ENCODE data around the gene PRDM16. TPM values are rescaled to one million over a fixed set of nuclear protein-coding genes. Genes with fewer than 3 reads are reported as not detected.

PRDM16 gene
- total RNA-seq, 1 experiment from 2014 or later: 5.3 TPM

DNA sequence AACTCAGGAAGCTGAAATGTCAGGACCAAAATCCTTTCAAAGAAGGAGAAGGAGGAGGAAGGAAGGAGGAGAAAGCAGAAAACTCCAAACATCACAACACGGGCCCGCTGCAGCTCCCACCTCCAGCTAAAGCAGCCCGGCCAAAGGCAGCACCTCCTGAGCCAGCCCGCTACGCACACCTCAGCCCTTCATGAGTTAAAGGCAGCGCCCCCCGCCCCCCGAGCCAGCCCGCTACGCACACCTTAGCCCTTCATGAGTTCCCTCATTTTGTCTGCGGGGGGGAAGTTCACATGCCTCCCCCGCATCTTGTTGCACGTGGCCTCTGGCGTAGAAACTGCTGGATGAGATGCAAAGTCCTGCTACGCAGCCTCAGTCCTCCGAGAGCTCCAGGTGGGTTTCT, 294.8 kb downstream of the PRDM16 start:
- ChIA-PET POLR2A (no interaction called here), CTCF (no interaction called here)
- no peak overlapping the region for H3K27ac Mint-ChIP-seq (ENCODE audit: unreplicated experiment)
- H3K9me3 ChIP-seq: no peaks in the 10 kb centered on the region
- TF ChIP-seq CTCF (IDR thresholded peaks at IDR 0.05; ENCODE audit: insufficient read depth in 1 of 2, low read depth in 1 of 2, low read length in 1 of 2, severe bottlenecking in 1 of 2, unreplicated experiment in 1 of 2): no peak
- no peaks in the 10 kb centered on the region for H3K27me3 Mint-ChIP-seq (ENCODE audit: insufficient read depth, unreplicated experiment)
- no peak overlapping the region for H3K4me3 ChIP-seq (ENCODE audit: low read depth, low read length)
- H3K4me1 Mint-ChIP-seq (ENCODE audit: low read depth, unreplicated experiment): no peaks in the 10 kb centered on the region
- no peaks in the 10 kb centered on the region for H3K36me3 ChIP-seq (ENCODE audit: control insufficient read depth, insufficient read depth, low read length)
- H3K4me3 Mint-ChIP-seq (ENCODE audit: unreplicated experiment): no peak overlapping the region
- peaks cover 5% of the 10 kb centered on the region for H3K36me3 Mint-ChIP-seq (ENCODE audit: insufficient read depth, unreplicated experiment)
- H3K27me3 ChIP-seq (replicated peaks; ENCODE audit: control insufficient read depth, insufficient read depth, low read length): no peaks in the 10 kb centered on the region
- intact Hi-C loops (cut with micrococcal nuclease; ENCODE audit: unreplicated experiment): no loop called here
- BruUV-seq (replicated peaks): no TSS peak
- H3K9me3 Mint-ChIP-seq (ENCODE audit: unreplicated experiment): no peaks in the 10 kb centered on the region
- H3K4me1 ChIP-seq: no peaks in the 10 kb centered on the region
- no peak for DNase-seq

DNA sequence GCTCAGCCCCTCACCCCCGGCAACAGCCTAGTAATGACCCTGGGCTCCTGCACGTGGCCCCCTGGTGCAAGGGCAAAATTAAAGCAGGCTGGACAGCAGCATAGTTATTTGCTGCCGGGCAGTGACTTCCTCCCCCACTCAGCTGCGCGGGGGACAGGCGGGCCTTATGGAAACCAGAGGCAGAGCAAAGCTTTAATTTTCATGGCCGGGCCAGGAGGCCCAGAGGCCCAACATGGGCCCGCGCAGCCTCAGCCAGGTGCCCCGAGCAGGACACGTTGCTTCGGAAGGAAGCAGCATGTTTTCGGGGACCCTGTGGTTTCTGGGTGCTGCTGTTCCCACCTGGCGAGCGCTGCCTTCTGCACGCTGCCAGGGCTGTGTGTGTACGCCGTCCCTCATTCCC, 295.5 kb downstream of the PRDM16 start:
- H3K4me3 ChIP-seq (ENCODE audit: low read depth, low read length): no peak overlapping the region
- no peaks in the 10 kb centered on the region for H3K4me1 ChIP-seq
- peaks cover 5% of the 10 kb centered on the region for H3K36me3 Mint-ChIP-seq (ENCODE audit: insufficient read depth, unreplicated experiment)
- no peaks in the 10 kb centered on the region for H3K9me3 ChIP-seq
- no peaks in the 10 kb centered on the region for H3K4me1 Mint-ChIP-seq (ENCODE audit: low read depth, unreplicated experiment)
- H3K27me3 ChIP-seq (replicated peaks; ENCODE audit: control insufficient read depth, insufficient read depth, low read length): no peaks in the 10 kb centered on the region
- no peak for DNase-seq
- H3K27me3 Mint-ChIP-seq (ENCODE audit: insufficient read depth, unreplicated experiment): no peaks in the 10 kb centered on the region
- H3K4me3 Mint-ChIP-seq (ENCODE audit: unreplicated experiment): no peak overlapping the region
- ChIA-PET POLR2A (no interaction called here), CTCF (no interaction called here)
- BruUV-seq (replicated peaks): no TSS peak
- H3K27ac Mint-ChIP-seq (ENCODE audit: unreplicated experiment): no peak overlapping the region
- intact Hi-C loops (cut with micrococcal nuclease; ENCODE audit: unreplicated experiment): no loop called here
- no peaks in the 10 kb centered on the region for H3K9me3 Mint-ChIP-seq (ENCODE audit: unreplicated experiment)
- no peak for TF ChIP-seq CTCF (IDR thresholded peaks at IDR 0.05; ENCODE audit: insufficient read depth in 1 of 2, low read depth in 1 of 2, low read length in 1 of 2, severe bottlenecking in 1 of 2, unreplicated experiment in 1 of 2)
- H3K36me3 ChIP-seq (ENCODE audit: control insufficient read depth, insufficient read depth, low read length): no peaks in the 10 kb centered on the region

- DNase-seq: no peak
- Histone ChIP-seq H3K4me3 (ENCODE audit: low read depth, low read length) (no peak overlapping the region), H3K9me3 (no peaks in the 10 kb centered on the region), H3K36me3 (ENCODE audit: control insufficient read depth, insufficient read depth, low read length) (no peaks in the 10 kb centered on the region), H3K4me1 (no peaks in the 10 kb centered on the region), H3K27me3 (replicated peaks; ENCODE audit: control insufficient read depth, insufficient read depth, low read length) (no peaks in the 10 kb centered on the region)
- ChIA-PET CTCF (no interaction called here), POLR2A (no interaction called here)
- BruUV-seq (replicated peaks): no TSS peak
- Mint-ChIP-seq H3K36me3 (ENCODE audit: insufficient read depth, unreplicated experiment) (peaks cover 5% of the 10 kb centered on the region), H3K27me3 (ENCODE audit: insufficient read depth, unreplicated experiment) (no peaks in the 10 kb centered on the region), H3K4me1 (ENCODE audit: low read depth, unreplicated experiment) (no peaks in the 10 kb centered on the region), H3K27ac (ENCODE audit: unreplicated experiment) (no peak overlapping the region), H3K9me3 (ENCODE audit: unreplicated experiment) (no peaks in the 10 kb centered on the region), H3K4me3 (ENCODE audit: unreplicated experiment) (no peak overlapping the region)
- intact Hi-C loops (cut with micrococcal nuclease; ENCODE audit: unreplicated experiment): no loop called here
- no peak for TF ChIP-seq CTCF (IDR thresholded peaks at IDR 0.05; ENCODE audit: insufficient read depth in 1 of 2, low read depth in 1 of 2, low read length in 1 of 2, severe bottlenecking in 1 of 2, unreplicated experiment in 1 of 2)
Measured at GRCh38 chr1:3364983-3365382, 296.0 kb downstream of the PRDM16 start.
